PC-3 (cell line): ENCODE measurements around the gene SPSB4.

Experiments used
- CTCF ChIP-seq: fragments of 300-600 bp; sonication (generic); conservative IDR thresholded peaks from 2 replicates; pipeline ENCODE4 v1.5.1; 2017; ENCODE audit warnings: antibody characterized with exemption, low read depth, mild to moderate bottlenecking, low read length
- EZH2 ChIP-seq: fragments of 300-600 bp; sonication (generic); IDR thresholded peaks from one replicate; pipeline ENCODE4 v1.6.1; 2017; ENCODE audit warnings: antibody characterized with exemption, mild to moderate bottlenecking, low read length; ENCODE audit not compliant: unreplicated experiment

- no peak for TF ChIP-seq CTCF
- no peak for TF ChIP-seq EZH2
Observed at GRCh38 chr3:141181819-141182218, 130.7 kb downstream of the SPSB4 start.
